ENCODE results near the gene GPR137B.

Gene GPR137B

DNA sequence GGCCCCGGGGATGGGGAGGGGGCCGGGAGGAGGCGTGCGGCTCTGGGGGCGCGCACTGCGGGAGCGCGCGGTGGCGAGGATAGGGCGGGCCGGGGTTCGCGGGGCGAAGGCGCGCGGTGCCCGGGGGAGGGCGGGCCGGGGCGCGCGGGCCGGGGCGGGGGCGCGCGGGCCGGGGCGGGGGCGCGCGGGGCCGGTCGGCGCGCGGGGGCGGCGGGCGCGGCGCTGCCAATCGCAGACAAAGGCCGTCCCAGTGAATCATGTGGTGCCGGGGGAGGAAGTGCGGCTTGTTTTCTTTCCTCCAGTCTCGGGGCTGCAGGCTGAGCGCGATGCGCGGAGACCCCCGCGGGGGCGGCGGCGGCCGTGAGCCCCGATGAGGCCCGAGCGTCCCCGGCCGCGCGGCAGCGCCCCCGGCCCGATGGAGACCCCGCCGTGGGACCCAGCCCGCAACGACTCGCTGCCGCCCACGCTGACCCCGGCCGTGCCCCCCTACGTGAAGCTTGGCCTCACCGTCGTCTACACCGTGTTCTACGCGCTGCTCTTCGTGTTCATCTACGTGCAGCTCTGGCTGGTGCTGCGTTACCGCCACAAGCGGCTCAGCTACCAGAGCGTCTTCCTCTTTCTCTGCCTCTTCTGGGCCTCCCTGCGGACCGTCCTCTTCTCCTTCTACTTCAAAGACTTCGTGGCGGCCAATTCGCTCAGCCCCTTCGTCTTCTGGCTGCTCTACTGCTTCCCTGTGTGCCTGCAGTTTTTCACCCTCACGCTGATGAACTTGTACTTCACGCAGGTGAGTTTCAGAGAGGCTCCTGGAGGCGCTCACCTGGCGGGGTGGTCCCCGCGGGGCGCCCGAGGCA lies at the start of gene GPR137B:
Gene GPR137B, plus strand, starts transcription at position 287 of the 851 bp plus-strand sequence. Its CDS starts 84 bp downstream, at position 371.
- DNase-seq (ENCODE audit: low spot score), result peak; percentile 60

DNA sequence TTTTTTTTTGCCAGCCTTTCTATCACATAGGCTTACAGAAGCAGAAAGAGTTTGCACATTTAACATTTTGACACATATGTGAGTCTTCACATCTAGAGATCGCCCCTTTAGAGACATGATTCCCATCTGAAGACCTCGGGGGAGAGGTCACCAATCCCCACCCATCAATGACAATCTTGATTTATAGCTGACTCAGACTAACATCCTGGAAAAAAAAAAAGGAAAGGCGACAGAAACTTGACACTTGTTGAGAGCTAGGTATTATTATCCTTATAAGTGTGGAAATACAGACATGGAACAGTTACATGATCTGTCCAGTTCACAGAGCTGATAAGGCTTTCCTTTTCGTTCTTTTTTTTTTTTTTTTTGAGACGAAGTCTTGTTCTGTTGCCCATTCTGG lies 49.4 kb upstream of the GPR137B start:
- DNase-seq (ENCODE audit: low spot score), result no peak

DNA sequence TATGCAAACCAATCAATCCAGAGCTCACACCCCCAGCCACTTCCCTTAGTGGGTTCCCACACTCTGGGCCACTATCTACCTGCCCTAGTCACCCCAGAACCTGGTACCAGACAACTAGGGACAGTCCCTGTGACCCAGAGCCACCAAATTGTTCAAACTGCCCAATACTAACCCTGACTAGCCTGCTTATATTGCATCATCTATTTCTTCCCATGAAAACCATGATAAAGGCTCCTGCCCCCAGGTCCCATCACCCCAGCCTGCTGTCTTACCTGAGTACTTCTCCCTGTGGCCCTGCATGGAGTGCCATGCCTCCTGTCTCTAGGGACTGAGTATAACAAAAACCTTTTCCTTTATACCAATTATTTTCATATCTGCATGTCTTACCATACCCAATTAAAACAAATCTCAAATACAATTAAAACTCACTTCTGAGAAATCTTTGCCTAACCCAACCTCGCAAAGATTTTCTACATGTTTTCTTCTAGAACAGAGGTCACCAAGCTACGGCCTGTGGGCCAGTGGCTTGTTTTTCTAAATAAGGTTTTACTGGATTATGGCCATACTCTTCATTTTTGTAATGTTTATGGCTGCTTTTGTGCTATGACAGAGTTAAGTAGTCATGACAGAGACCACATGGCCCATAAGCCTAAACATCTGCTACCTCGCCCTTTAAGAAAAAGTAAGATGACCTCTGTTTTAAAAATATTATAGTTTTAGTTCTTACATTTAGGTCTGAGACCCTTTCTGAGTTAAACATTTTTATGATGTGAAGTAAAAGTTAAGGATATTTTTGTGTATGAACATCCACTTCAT lies 46.4 kb upstream of the GPR137B start:
- no peak for DNase-seq (ENCODE audit: low spot score)

DNA sequence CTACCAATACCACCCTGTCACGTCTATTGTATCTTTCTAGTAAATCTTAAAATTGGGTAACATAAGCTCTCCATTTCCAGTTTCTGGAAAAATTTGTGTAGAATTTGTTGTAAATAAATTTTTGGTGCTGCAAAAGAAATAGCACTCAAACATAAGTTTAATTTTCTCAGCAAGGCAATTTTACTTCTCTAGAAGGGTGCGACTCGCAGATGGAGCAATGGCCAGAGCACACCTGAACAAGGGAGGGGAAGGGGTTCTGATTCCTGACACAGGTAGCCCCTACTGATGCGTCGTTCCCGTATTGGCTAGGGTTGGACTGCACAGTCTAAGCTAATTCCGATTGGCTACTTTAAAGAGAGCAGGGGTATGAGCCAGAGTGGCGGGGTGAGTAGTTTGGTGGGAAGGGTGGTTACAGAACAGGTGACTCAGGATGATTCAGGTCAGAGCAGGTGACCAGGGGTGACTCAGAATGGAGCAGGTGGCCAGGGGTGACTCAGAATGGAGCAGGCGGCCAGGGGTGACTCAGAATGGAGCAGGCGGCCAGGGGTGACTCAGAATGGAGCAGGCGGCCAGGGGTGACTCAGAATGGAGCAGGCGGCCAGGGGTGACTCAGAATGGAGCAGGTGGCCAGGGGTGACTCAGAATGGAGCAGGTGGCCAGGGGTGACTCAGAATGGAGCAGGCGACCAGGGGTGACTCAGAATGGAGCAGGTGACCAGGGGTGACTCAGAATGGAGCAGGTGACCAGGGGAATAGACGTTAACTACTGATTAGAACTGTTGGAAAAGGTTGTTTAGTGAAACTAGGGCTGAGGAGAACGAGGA lies 45.5 kb upstream of the GPR137B start:
- peak; percentile 79 for DNase-seq (ENCODE audit: low spot score)

GRCh38 chr1:236098267-236098666 lies 44.1 kb upstream of the GPR137B start:
- DNase-seq (ENCODE audit: low spot score), result no peak

GRCh38 chr1:236099355-236099974 lies 42.9 kb upstream of the GPR137B start:
- DNase-seq (ENCODE audit: low spot score), result no peak

DNA sequence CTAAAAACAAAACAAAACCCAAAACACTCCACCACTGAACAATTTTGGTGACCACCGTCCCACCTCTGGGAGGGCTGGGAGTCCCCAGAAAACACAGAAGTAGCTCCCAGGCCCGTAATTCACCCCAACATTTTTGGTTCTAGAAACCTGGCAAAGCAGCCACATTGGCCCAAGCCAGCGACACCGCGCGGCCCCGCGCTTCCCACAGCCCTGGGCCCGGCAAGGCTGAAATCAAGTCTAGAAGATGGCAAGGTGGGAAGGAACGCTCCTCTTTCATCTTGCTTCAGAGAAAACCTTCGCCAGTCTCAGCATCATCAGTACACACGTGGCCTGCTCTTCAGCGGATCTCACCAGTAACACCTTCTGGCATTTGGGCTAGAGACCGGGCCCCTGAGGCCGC lies 41.5 kb upstream of the GPR137B start:
- no peak for DNase-seq (ENCODE audit: low spot score)

DNA sequence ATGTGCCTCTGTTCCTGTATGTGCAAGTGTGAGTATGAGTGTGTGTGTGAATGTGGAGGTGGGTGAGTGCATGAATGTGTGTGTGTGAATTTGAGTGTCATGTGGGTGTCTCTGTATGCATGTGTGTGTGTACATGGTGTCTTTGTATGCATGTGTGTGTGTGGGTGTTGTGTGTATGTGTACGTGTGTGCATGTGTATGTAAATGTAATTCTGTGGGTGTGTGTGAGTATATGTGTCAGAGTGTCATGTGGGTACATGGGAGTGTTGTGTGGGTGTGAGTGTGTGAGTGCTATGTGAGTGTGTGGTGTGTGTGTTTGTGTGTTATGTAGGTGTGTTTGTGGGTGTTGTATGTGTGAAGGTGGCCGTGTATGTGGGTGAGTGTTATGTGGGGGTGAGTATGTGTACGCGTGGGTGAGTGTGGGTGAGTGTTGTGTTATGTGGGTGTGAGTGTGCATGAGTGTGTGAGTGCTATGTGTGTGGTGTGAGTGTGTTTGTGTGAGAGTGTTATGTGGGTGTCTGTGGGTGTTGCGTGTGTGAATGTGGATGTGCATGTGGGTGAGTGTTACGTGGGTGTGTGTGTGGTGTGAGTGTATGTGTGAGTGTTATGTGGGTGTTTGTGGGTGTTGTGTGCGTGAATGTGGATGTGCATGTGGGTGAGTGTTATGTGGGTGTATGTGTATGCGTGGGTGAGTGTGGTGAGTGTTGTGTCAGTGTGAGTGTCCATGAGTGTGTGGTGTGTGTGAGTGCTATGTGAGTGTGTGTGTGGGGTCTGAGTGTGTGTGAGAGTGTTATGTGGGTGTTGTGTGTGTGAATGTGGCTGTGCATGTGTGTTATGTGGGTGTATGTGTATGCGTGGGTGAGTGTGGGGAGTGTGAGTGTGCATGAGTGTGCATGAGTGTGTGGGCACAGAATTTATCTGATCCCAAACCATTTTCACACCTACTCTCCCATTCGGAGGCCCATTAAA lies 40.8 kb upstream of the GPR137B start:
- no peak for DNase-seq (ENCODE audit: low spot score)

DNA sequence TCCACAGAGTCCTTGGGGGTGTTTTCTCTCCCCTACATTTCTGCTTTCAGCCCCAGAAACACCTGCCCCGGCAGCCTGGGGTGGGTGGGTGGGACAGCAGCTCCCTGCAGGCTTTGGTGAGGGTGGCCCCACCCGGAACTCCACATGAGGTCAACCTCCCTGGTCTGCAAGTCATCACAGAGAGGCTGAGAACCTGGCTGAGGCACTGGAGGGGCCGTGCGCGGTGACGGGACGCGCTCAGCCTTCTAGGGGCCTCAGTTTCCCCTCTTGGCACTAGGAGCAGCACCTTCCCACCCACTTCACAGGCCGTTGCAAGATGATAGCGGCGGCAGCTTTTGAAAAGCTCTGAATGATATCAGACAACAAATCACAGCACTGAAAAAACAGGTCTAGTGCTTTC lies 39.7 kb upstream of the GPR137B start:
- DNase-seq (ENCODE audit: low spot score), result no peak

DNA sequence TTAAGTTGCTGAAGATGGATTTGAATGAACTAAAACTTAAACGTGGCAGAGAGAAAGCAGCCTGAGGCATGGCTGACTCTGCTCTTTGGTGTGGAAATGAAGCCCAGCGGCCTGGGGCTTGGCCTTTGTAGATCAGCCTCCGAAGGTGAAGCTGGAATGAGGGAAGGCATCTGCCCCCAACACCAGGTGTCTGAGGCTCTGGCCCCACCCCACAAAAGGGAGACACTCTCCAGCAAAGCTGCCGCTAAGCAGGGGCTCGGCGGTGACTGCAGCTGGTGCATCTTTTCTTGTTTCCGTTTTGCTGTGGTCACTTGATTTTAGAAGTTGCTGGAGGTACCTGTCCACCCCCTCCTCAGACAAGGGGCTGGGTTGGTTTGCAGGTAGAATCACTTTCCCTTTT lies 39.3 kb upstream of the GPR137B start:
- DNase-seq (ENCODE audit: low spot score), result no peak

DNA sequence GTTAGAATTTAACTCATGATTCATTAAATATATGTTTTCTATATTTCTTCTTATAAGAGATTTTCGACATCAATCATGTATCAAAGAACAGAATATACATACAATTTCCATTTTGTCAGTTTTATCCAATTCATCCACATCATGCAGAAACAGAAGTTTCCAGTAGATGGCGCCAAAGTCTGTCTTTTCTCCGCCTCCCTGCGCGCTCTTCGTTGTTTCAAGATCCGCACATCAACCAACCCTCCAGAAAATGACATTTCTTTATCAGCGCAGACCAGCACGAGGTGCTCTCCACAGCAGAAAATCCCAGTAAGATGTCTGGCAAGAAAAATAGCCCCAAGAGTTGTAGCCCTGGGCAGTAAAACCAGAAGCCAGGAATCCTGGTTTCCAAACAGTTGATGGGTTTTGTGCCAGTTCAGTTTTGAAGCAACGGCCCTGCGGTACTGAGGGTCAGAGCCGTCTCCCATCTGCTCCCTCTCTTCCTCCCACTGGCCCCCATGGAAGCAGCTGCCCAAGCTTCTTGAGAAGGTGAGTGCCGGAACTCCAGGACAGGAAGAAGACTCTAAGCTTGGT lies 38.6 kb upstream of the GPR137B start:
- peak; percentile 49 for DNase-seq (ENCODE audit: low spot score)

DNA sequence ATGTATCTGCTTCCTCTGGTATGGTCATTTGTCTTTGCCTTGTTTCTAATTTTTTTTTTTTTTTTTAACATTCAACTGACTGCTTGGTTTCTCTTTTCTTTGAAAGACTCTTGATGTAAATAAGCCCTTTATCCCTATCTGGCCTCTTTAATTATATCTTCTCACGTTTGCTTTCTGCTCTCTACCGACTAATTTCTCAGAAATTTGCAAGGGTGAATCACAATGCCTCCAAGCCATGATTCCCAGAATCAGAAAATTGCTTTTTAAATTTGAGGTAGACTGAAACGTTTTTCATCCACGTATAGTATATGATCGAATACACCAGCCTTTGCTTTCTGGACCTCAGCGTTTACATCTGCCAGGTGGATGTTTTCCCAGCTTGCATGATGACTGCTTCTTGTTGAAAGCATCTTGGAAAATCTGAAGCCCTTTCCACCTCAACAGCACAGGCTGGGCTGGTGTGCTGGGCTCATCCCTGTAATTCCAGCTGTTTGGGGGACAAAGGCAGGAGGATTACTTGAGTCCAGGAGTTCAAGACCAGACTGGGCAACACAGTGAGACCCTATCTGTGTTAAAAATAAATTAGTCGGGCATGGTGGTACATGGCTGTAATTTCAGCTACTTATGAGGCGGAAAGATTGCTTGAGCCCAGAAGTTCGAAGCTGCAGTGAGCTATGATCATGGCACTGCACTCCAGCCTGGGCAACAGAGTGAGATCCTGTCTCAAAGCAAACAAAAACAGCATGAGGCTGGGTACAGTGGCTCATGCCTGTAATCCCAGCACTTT lies 35.0 kb upstream of the GPR137B start:
- DNase-seq (ENCODE audit: low spot score), result no peak

DNA sequence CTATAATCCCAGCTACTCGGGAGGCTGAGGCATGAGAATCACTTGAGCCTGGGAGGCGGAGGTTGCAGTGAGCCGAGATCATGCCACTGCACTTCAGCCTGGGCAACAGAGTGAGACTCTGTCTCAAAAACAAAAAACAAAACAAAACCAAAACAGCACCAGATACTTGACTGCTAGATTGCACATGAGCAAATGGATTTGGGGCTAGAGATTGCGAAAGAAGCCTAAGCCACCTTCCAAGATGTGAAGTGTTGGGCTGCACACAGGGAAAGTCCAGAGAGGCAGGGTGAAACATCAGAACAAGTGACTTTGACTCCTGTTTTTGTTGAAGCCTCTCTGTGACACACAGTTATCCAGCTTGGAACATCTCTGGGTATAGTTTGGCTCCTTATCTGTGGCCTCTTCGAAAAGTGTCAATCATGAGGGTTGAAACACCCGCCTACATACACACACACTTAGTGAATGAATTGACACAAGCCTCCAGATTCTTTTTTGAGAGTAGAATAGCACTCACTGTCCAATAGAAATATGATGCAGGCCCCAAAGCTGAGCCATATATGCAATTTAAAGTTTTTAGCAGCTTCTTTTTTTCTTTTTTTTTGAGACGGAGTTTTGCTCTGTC lies 34.2 kb upstream of the GPR137B start:
- DNase-seq (ENCODE audit: low spot score), result no peak

- DNase-seq (ENCODE audit: low spot score), result no peak
These were observed 32.2 kb upstream of the GPR137B start for GRCh38 chr1:236110137-236110536.

GRCh38 chr1:236111527-236112331 lies 30.6 kb upstream of the GPR137B start:
- DNase-seq (ENCODE audit: low spot score), result no peak

DNA sequence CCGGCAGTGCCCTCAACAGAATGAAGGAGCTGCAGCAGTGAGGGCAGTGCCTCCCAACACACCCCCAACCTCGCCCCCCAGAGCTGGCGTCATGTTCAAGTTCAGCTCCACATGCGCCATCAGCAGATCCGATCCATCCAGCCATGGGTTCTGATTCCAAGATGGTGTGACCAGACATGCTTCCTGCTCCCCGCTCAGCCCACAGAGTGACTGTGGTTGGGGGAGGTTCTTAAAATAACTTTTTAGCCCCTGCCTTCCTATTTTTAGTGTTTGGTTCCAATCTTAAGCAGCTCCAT lies 30.1 kb upstream of the GPR137B start:
- no peak for DNase-seq (ENCODE audit: low spot score)

GRCh38 chr1:236113324-236114032 lies 28.9 kb upstream of the GPR137B start:
- DNase-seq (ENCODE audit: low spot score), result no peak

Measured in SW480 (cell line).